Dendritic cell treated with granulocyte-macrophage colony-stimulating factor and Interleukin-4, amounts not matched to agents 40 ng/mL and 50 ng/mL, for 4 days (primary cell): ENCODE data around the gene C2CD2L.
"Not testable (repeated sequence)": the region's sequence is repeated elsewhere in the genome, so short reads cannot be mapped to it uniquely, and the experiment has no call there.

Experiments used
- H3K27ac Mint-ChIP-seq: one replicate; pipeline ENCODE4 v1.8.0; 2022; ENCODE audit warnings: mild to moderate bottlenecking, mixed read lengths
- H3K27me3 Mint-ChIP-seq: one replicate; pipeline ENCODE4 v1.8.0; 2022; ENCODE audit warnings: mild to moderate bottlenecking, mixed read lengths
- H3K36me3 Mint-ChIP-seq: one replicate; pipeline ENCODE4 v1.8.0; 2022; ENCODE audit warnings: low read depth, mixed read lengths
- H3K4me1 Mint-ChIP-seq: one replicate; pipeline ENCODE4 v1.8.0; 2022; ENCODE audit warnings: low read depth, mixed read lengths
- H3K4me3 Mint-ChIP-seq: one replicate; pipeline ENCODE4 v1.8.0; 2022; ENCODE audit warnings: mild to moderate bottlenecking, moderate library complexity, mixed read lengths
- H3K9me3 Mint-ChIP-seq: one replicate; pipeline ENCODE4 v1.8.0; 2022; ENCODE audit warnings: mixed read lengths
- intact Hi-C: fragments of 100-400 bp; cut with micrococcal nuclease; formaldehyde crosslinking; loops from one replicate; pipeline ENCODE4 v1.15.0; 2022

C2CD2L gene

DNA sequence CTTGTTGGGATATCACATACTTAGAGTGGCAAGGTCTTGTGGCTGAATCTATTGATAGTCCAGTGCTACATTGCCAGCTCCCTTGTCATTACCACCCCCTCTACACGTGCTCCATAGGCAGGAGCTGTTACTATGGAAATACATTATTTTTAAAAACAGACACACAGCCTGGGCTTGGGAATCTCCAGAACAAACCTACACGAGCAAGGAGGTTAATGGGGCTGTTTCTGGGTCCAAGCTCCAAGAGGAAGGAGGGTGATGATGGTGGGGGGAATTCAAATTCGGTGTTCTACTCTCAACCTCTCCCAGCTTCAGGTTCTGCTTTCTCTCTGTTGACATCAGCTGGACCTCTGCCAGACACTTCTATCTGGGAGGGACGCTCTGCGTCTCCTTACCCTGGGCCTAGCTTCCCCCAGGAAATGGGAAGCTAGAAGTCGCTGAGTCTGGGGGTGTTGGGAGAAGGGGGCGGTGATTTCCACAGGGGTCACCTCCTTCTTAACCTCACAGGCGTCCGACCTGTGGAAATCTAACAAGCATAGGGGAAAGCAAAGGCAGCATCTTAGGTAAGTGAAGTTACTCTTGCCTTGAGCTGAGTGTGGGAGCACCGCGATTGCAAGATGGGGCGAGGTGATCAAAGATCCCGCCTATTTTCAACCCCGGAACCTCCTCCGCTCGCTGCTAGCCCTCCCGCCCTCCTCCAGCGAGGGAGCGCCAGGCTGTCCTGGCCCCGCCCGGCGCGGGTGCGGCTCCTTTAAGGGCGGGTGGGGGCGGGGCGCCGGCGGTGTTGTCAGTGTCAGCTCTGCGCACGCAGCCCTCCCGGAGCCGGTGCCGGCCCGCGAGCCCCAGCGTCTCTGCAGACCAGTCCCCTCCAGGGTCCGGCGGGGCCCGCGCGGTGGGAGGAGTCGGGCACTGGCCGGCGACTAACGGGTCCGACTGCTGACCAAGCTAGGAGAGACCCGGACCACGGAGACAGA lies at the start of gene C2CD2L:
C2CD2L (plus strand) TSS at position 781 of the 974 bp plus-strand sequence. CDS start 398 bp downstream, outside the sequence.
- Mint-ChIP-seq H3K9me3 (no peaks in the 10 kb centered on the region), H3K4me3 (peak within 1 kb of the TSS; percentile 96), H3K27me3 (no peaks in the 10 kb centered on the region), H3K36me3 (peaks cover 54% of the 10 kb centered on the region), H3K4me1 (peaks cover 78% of the 10 kb centered on the region), H3K27ac (peak within 1 kb of the TSS; percentile 97)
- intact Hi-C loops: loop anchor here (2.0 to 5.0 kb wide), 2 partner anchors 14 to 100 kb away; partner anchors contain the start of genes CBL and HINFP

DNA sequence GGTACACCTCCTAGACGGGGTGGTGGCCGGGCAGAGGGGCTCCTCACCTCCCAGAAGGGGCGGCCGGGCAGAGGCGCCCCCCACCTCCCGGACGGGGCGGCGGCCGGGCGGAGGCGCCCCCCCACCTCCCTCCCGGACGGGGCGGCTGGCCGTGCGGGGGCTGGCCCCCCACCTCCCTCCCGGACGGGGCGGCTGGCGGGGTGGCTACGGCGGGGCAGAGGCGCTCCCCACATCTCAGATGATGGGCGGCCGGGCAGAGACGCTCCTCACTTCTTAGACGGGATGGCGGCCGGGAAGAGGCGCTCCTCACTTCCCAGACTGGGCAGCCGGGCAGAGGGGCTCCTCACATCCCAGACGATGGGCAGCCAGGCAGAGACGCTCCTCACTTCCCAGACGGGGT lies 48.0 kb upstream of the C2CD2L start:
- peaks cover 37% of the 10 kb centered on the region for H3K4me1 Mint-ChIP-seq
- peaks cover 57% of the 10 kb centered on the region for H3K36me3 Mint-ChIP-seq
- intact Hi-C loops, H3K9me3 Mint-ChIP-seq, H3K27ac Mint-ChIP-seq, H3K4me3 Mint-ChIP-seq, H3K27me3 Mint-ChIP-seq: not testable (repeated sequence)

DNA sequence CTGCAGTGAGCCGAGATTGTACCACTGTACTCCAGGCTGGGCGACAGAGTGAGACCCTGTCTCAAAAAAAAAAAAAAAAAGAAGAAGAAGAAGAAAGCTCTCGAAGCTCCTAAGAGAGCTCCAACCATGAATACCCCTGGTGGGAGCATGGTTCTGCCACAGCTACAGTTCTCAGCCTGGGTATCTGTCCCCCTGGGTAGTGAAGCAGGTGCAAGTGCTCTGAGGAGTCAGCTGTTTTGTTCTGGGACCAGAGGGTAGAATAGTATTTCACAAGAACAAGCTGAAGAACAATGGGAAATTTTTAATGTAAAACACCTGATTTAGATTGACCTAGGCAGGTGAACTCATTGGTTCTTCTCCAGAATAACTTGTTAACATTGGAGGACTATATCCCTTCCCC lies 45.9 kb upstream of the C2CD2L start:
- Mint-ChIP-seq H3K4me1 (peaks cover 28% of the 10 kb centered on the region), H3K27me3 (no peaks in the 10 kb centered on the region), H3K27ac (no peak overlapping the region), H3K4me3 (no peak overlapping the region), H3K36me3 (peaks cover 39% of the 10 kb centered on the region), H3K9me3 (no peaks in the 10 kb centered on the region)
- intact Hi-C loops: no loop called here

DNA sequence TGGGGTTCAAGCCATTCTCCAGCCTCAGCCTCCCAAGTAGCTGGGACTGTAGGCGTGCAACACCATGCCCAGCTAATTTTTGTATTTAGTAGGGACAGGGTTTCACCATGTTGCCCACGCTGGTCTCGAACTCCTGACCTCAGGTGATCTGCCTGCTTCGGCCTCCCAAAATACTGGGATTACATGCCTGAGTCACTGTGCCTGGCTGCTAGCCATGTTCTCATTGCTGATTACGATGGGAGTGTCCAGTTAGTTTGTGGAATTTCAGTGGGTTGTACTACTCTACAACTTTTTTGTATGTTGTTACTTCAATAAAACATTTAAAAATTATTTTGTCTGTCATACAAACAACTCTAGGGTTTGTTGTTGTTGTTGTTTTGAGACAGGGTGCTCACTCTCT lies 44.4 kb upstream of the C2CD2L start:
- intact Hi-C loops: no loop called here
- Mint-ChIP-seq H3K27me3 (no peaks in the 10 kb centered on the region), H3K4me1 (peaks cover 30% of the 10 kb centered on the region), H3K9me3 (no peaks in the 10 kb centered on the region), H3K4me3 (no peak overlapping the region), H3K36me3 (peaks cover 31% of the 10 kb centered on the region), H3K27ac (no peak overlapping the region)

DNA sequence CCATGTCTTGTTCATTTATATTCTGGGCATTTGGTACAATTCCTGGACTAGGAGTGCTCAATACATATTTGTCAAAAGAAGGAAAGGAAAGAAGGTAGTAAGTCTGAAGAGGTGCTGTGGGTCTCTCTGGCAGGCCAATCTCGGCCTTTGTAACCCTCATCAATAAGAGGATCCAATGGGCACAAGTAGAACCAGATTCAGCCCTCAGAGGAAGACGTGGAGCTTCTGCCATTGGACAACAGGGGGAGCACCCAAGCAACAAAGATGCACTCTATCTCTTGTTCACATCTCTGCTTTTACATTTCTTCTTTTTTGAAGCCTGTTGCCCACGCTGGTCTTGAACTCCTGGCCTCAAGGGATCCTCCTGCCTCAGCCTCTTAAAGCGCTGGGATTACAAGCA lies 41.8 kb upstream of the C2CD2L start:
- H3K4me3 Mint-ChIP-seq: no peak overlapping the region
- peaks cover 30% of the 10 kb centered on the region for H3K4me1 Mint-ChIP-seq
- intact Hi-C loops: no loop called here
- H3K9me3 Mint-ChIP-seq: no peaks in the 10 kb centered on the region
- H3K27me3 Mint-ChIP-seq: no peaks in the 10 kb centered on the region
- peaks cover 42% of the 10 kb centered on the region for H3K36me3 Mint-ChIP-seq
- no peak overlapping the region for H3K27ac Mint-ChIP-seq

DNA sequence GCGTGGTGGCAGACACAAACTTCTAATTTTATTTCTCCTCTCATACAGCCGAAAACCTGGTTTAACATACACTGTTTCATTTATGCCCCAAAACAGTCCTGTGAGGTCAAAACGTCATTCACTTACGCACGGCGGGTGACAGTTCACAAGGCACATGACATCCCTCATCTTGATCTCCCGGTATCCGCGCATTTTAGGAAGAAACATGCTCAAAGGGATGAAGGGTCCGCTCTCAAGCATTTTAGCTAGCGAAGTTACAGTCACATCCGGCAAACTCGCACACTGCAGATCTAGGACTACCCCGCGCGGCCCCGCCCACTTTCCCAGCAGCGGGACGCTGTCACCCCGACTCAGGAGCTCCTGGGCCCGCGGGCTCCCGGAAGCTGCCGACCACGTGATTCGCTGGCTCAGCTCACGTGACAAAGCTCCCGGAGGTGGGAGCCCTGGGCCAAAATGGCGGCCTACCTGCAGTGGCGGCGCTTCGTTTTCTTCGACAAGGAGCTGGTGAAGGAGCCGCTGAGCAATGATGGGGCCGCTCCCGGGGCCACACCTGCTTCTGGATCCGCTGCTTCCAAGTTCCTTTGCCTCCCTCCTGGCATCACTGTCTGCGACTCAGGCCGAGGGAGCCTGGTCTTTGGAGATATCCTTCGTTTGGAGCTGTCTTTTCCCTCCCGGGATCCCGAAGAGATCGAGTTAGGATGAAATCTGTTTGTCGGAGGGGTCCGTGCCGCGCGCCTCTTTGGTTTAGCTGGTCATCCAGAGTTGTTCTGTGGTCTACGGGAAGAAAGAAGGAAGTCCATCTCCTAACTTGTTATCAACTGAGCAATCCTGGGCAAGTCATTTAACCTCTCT lies 39.5 kb upstream of the C2CD2L start, which contains the start of gene VPS11:
VPS11 (plus strand) TSS at position 448 of the 852 bp plus-strand sequence; CDS start at position 454, 6 bp downstream.
- H3K9me3 Mint-ChIP-seq: no peaks in the 10 kb centered on the region
- peak within 1 kb of the TSS; percentile 94 for H3K27ac Mint-ChIP-seq
- H3K27me3 Mint-ChIP-seq: no peaks in the 10 kb centered on the region
- H3K4me3 Mint-ChIP-seq: peak within 1 kb of the TSS; percentile 82
- intact Hi-C loops: loop anchor here (1.0 kb wide), 1 partner anchor 10 kb away; the partner anchor contains the start of gene HYOU1
- peaks cover 30% of the 10 kb centered on the region for H3K4me1 Mint-ChIP-seq
- H3K36me3 Mint-ChIP-seq: peaks cover 52% of the 10 kb centered on the region

DNA sequence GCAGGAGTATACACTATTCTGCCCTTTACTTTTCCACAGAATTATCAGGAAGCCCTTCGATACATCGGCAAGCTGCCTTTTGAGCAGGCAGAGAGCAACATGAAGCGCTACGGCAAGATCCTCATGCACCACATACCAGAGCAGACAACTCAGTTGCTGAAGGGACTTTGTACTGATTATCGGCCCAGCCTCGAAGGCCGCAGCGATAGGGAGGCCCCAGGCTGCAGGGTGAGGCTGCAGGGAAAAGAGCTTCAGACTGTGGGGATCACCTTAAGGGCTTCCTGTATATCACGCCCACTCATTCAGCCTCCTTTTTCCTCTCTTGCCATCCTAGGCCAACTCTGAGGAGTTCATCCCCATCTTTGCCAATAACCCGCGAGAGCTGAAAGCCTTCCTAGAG lies 29.3 kb upstream of the C2CD2L start:
- H3K27me3 Mint-ChIP-seq: no peaks in the 10 kb centered on the region
- intact Hi-C loops: no loop called here
- no peak overlapping the region for H3K27ac Mint-ChIP-seq
- H3K36me3 Mint-ChIP-seq: peaks cover 100% of the 10 kb centered on the region
- H3K4me1 Mint-ChIP-seq: peaks cover 25% of the 10 kb centered on the region
- H3K4me3 Mint-ChIP-seq: no peak overlapping the region
- no peaks in the 10 kb centered on the region for H3K9me3 Mint-ChIP-seq

DNA sequence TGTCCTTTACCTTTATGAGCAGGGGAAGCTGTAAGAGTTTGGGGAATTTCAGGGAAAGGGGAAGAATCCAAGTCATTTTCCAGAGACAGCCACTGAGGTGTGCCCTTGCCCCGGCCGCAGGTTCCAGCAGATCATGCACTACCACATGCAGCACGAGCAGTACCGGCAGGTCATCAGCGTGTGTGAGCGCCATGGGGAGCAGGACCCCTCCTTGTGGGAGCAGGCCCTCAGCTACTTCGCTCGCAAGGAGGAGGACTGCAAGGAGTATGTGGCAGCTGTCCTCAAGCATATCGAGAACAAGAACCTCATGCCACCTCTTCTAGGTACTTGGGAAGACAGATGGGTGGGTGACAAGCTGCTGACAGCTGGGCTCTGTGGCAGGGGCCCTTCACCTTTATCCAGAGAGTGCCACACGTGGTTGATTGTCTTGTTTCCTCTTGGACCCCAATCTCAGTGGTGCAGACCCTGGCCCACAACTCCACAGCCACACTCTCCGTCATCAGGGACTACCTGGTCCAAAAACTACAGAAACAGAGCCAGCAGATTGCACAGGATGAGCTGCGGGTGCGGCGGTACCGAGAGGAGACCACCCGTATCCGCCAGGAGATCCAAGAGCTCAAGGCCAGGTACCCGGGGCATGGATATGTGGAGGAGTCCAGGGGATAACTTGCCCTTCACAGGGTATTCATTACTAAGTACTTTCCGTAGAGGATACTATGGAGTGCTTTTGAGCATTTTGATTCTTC lies 28.3 kb upstream of the C2CD2L start:
- no peak overlapping the region for H3K4me3 Mint-ChIP-seq
- no peaks in the 10 kb centered on the region for H3K27me3 Mint-ChIP-seq
- peaks cover 25% of the 10 kb centered on the region for H3K4me1 Mint-ChIP-seq
- no peaks in the 10 kb centered on the region for H3K9me3 Mint-ChIP-seq
- H3K27ac Mint-ChIP-seq: no peak overlapping the region
- peaks cover 90% of the 10 kb centered on the region for H3K36me3 Mint-ChIP-seq
- intact Hi-C loops: no loop called here

DNA sequence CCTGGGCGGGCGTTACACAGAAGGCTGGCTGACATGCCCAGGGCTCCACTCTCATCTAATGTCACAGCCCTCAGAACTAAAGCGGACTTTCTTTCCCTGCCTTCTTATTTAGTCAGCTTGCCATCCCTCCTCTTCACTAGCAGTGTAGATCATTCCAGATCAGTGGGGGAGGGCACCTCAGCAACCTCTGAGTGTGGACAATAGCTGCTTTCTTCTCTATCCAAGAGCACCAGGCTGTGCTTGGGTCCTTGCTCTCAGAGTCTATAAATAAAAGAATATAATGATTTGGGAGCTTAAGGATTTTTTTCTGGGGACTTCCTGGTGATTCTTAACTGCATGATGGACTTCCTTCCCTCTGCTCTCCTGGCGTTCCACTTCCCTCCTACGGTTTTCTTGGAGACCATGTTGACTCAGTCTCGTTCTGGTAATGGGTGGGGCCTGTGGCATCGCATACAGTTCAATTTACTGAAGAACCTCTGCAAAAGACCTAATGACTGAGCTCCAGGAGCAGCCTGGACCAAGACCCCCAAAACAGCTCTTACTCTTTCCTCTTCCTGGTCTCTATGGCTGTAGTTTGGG lies 25.4 kb upstream of the C2CD2L start:
- Mint-ChIP-seq H3K9me3 (no peaks in the 10 kb centered on the region), H3K27me3 (no peaks in the 10 kb centered on the region), H3K27ac (peak overlapping the region; percentile 93), H3K36me3 (peaks cover 68% of the 10 kb centered on the region), H3K4me1 (peaks cover 34% of the 10 kb centered on the region), H3K4me3 (no peak overlapping the region)
- intact Hi-C loops: no loop called here

DNA sequence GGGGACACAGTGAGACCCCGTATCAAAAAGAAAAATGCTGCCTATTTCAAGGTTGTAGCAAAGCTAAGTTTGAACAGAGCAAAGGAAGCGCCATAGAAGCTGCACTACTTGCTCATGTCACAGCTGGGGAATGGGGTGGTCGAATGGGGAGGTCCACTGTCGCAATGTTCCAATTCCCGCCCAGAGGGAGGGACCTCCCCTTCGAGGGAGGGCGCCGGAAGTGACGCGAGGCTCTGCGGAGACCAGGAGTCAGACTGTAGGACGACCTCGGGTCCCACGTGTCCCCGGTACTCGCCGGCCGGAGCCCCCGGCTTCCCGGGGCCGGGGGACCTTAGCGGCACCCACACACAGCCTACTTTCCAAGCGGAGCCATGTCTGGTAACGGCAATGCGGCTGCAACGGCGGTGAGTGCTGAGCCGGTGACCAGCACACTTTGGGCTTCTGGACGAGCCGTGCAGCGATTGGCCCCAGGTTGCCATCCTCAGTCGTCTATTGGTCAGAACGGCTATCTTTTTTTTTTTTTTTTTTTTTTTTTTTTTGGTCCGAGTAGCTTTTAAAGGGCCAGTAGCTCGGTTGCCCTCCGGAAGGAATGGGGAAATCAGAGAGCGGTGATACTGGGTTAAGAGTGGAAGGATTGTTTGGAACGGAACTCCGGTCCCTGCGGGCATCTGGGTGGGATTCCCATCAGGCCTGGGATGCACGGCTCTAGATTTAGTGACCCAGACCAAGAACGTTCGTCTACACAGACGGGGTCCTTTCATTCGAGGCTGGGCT lies 22.3 kb upstream of the C2CD2L start, which contains the start of gene HMBS:
HMBS (plus strand) TSS at position 219 of the 774 bp plus-strand sequence; CDS start at position 372, 153 bp downstream.
- no peaks in the 10 kb centered on the region for H3K27me3 Mint-ChIP-seq
- intact Hi-C loops: loop anchor here (1.0 kb wide), 1 partner anchor 28 kb away; the partner anchor contains the start of gene HYOU1
- peak within 1 kb of the TSS; percentile 93 for H3K27ac Mint-ChIP-seq
- H3K9me3 Mint-ChIP-seq: no peaks in the 10 kb centered on the region
- H3K4me3 Mint-ChIP-seq: peak within 1 kb of the TSS; percentile 90
- H3K36me3 Mint-ChIP-seq: peaks cover 37% of the 10 kb centered on the region
- H3K4me1 Mint-ChIP-seq: peaks cover 60% of the 10 kb centered on the region

DNA sequence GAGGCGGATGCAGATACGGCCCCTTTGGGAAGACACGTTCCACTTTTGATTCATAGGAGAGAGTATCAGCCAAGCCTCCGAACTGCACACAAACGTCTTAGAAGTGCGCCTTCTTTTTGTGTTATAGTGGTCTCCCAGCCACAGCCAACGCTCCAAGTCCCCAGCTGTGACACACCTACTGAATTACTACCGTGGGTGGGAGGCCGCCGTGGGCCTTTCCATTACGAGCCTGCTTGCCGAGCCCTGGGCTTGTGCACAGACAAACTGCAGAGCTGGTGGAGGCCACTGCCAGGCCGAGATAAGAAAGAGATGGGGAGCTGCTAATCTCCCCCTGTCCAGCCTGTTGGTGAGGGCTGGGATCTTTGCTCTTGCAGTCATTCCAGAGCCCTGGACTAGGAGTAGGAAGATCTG lies 21.7 kb upstream of the C2CD2L start:
- intact Hi-C loops: no loop called here
- peak overlapping the region; percentile 90 for H3K4me3 Mint-ChIP-seq
- peaks cover 31% of the 10 kb centered on the region for H3K36me3 Mint-ChIP-seq
- H3K4me1 Mint-ChIP-seq: peaks cover 63% of the 10 kb centered on the region
- no peaks in the 10 kb centered on the region for H3K27me3 Mint-ChIP-seq
- no peaks in the 10 kb centered on the region for H3K9me3 Mint-ChIP-seq
- H3K27ac Mint-ChIP-seq: peak overlapping the region; percentile 93

DNA sequence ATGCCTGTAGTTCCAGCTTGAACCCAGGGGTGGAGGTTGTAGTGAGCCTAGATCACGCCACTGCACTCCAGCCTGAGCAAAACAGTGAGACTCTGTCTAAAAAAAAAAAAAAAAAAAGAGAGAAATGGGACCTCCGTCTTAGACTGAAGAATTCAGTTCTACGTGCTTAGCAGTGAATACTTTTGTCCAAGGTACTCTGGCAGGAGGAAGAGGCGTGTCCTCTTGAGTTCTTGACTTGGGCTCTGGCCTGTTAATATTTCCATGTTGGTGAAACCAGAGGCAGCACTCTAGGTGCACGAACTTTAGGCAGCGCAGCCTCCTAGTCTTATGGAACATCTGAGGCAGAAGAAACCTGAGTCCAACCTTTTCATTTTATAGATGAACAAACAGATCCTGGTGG lies 20.0 kb upstream of the C2CD2L start:
- Mint-ChIP-seq H3K4me3 (no peak overlapping the region), H3K27ac (no peak overlapping the region), H3K27me3 (no peaks in the 10 kb centered on the region), H3K9me3 (no peaks in the 10 kb centered on the region), H3K36me3 (peaks cover 18% of the 10 kb centered on the region), H3K4me1 (peaks cover 51% of the 10 kb centered on the region)
- intact Hi-C loops: no loop called here
